Ovary (tissue), 9 donors: ENCODE data around the gene PTX3. TPM values are rescaled to one million over a fixed set of nuclear protein-coding genes. Genes with fewer than 3 reads are reported as not detected.

Source experiments
- DNase-seq, 5 donors: peaks; one replicate each; pipeline ENCODE4 v3.0.0-alpha.2; 2019 to 2020
- H3K27ac ChIP-seq, 2 donors: fragments of 200-600 bp; one replicate each; pipeline versions ENCODE4 v1.5.1 to v1.8.0; 2019 to 2022
- H3K27me3 ChIP-seq: fragments of 200-600 bp; one replicate; pipeline ENCODE4 v1.8.0; 2022
- H3K36me3 ChIP-seq: fragments of 200-600 bp; sonication (generic); one replicate; pipeline ENCODE4 v1.5.1; 2019
- H3K4me1 ChIP-seq: one replicate; pipeline ENCODE4 v1.8.1; 2013; ENCODE audit warnings: mild to moderate bottlenecking, moderate library complexity; ENCODE audit not compliant: insufficient read depth
- H3K4me3 ChIP-seq: fragments of 200-600 bp; sonication (generic); one replicate; pipeline ENCODE4 v1.5.1; 2017
- H3K9me3 ChIP-seq, 2 donors: fragments of 200-600 bp in 1 of 2; sonication (generic) in 1 of 2; one replicate each; pipeline versions ENCODE4 v1.5.1 to v1.8.1; 2013 to 2019; ENCODE audit warnings: mild to moderate bottlenecking in 1 of 2, moderate library complexity in 1 of 2
- CTCF ChIP-seq, 3 donors: fragments of 450-650 bp in 2 of 3; fragments of 200-600 bp in 1 of 3; IDR thresholded peaks; one replicate each; pipeline versions ENCODE4 v1.5.1 to v1.8.0; 2016 to 2022; ENCODE audit warnings: antibody characterized with exemption in 3 of 3, mild to moderate bottlenecking in 1 of 3
- EP300 ChIP-seq: sonication (generic); formaldehyde crosslinking; IDR thresholded peaks from one replicate; pipeline ENCODE4 v1.6.1; 2017; ENCODE audit warnings: antibody characterized with exemption
- POLR2A ChIP-seq: fragments of 450-650 bp; IDR thresholded peaks from one replicate; pipeline ENCODE4 v1.6.1; 2017; ENCODE audit warnings: antibody characterized with exemption, mild to moderate bottlenecking, moderate library complexity
- WGBS, 3 donors: extraction: QIAGEN DNeasy Blood & Tissue Kit in 1 of 3; methylation state at CpG; one replicate each; pipeline versions ENCODE4 v1.1.5 to v1.1.7; 2013 to 2017; 5-methylcytosine and 5-hydroxymethylcytosine counted together
- intact Hi-C, 4 donors: fragments of 100-400 bp; cut with DNase I; formaldehyde crosslinking; loops; one replicate each; pipeline versions ENCODE4 v1.11.0 to v1.15.1; 2022 to 2023
- polyA plus RNA-seq, 2 donors: library from polyadenylated mRNA; stranded (reverse); fragments of 200-250 nt in 1 of 2; fragments of 350-450 nt in 1 of 2; fragmentation: Illumina TruSeq in 1 of 2; extraction: RNeasy Lipid Tissue Mini Kit (QIAGEN cat#74804) in 1 of 2; gene quantifications; one replicate each; pipeline ENCODE4 v1.2.3, GENCODE V29; 2013 to 2014
- total RNA-seq, 7 donors: library from RNA; depleted of rRNA in 2 of 7; stranded (reverse); fragments of >200 nt in 2 of 7; fragmentation: NEBNext Ultra II Directional in 3 of 7; extraction: Animal tissue kit (Norgen Biotek cat#: 25700) in 3 of 7; gene quantifications; one replicate each; pipeline versions ENCODE4 v1.1.0 to v1.2.4, GENCODE V29; 2016 to 2023
- donor health status: DM: no; HTN: no; CAD: no; lungs with moderate emphysema.
- donor health status: DM: no; HTN: no; CAD: no.
- donor health status: Bipolar disorder and iron deficiency.
- donor health status: DM: yes; HTN: yes; CAD: no.
- donor health status: DM: no; HTN: no; CAD: no.
- donor health status: DM: yes; HTN: yes; CAD: no.

The PTX3 gene
- total and polyA plus RNA-seq, 9 donors = 0.61 to 3.0 (median 1.7) TPM; not detected in 1

- TF ChIP-seq CTCF (IDR thresholded peaks at IDR 0.05) (no peak), EP300 (no peak), POLR2A (no peak)
- Histone ChIP-seq H3K27ac (no peak overlapping the region), H3K9me3 (no peaks in the 10 kb centered on the region), H3K4me1 (no peaks in the 10 kb centered on the region), H3K36me3 (no peaks in the 10 kb centered on the region), H3K4me3 (no peak overlapping the region), H3K27me3 (no peaks in the 10 kb centered on the region)
- WGBS, 3 donors = 80 to 92% (median 88%) methylated on average over 1 of the region's 1 CpG
- intact Hi-C loops = no loop called here
- no peak for DNase-seq
Measured at GRCh38 chr3:157463816-157464215, 27.2 kb downstream of the PTX3 start.

DNA sequence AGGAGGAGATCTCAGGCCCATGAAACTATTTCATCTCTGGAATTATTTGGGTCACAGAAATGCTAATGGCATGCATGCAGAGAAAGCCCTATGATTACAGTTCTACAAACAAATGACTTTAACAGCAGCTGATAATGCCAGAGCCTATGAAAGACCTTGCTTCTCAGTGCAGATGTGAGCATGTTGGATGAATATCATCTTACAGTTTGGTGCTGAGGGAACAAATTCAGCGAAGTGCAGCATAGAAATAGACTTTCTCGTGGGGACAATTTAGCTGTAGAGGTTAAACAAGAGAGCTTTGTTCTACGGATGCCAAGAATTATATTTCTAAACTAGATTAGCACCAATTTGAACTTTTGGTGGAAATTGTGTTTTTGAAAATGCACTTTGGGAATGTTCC, 27.7 kb downstream of the PTX3 start:
- Histone ChIP-seq H3K4me1 (no peaks in the 10 kb centered on the region), H3K27me3 (no peaks in the 10 kb centered on the region), H3K4me3 (no peak overlapping the region), H3K36me3 (no peaks in the 10 kb centered on the region), H3K9me3 (no peaks in the 10 kb centered on the region), H3K27ac (no peak overlapping the region)
- 58 to 78% (median 58%) methylated on average over 3 of the region's 3 CpGs for WGBS, 3 donors
- TF ChIP-seq CTCF (IDR thresholded peaks at IDR 0.05) (no peak), EP300 (no peak), POLR2A (no peak)
- intact Hi-C loops = no loop called here
- DNase-seq = no peak

- no peak for DNase-seq
- no peaks in the 10 kb centered on the region for H3K27me3 ChIP-seq
- TF ChIP-seq POLR2A = no peak
- no peak for TF ChIP-seq CTCF (IDR thresholded peaks at IDR 0.05)
- no peak for TF ChIP-seq EP300
- no peak overlapping the region for H3K4me3 ChIP-seq
- H3K4me1 ChIP-seq = no peaks in the 10 kb centered on the region
- no peak overlapping the region for H3K27ac ChIP-seq
- H3K36me3 ChIP-seq = no peaks in the 10 kb centered on the region
- intact Hi-C loops = no loop called here
- WGBS, 3 donors = 24 to 33% (median 24%) methylated on average over 1 of the region's 1 CpG
- no peaks in the 10 kb centered on the region for H3K9me3 ChIP-seq
Measured at GRCh38 chr3:157465741-157466140, 29.1 kb downstream of the PTX3 start.

DNA sequence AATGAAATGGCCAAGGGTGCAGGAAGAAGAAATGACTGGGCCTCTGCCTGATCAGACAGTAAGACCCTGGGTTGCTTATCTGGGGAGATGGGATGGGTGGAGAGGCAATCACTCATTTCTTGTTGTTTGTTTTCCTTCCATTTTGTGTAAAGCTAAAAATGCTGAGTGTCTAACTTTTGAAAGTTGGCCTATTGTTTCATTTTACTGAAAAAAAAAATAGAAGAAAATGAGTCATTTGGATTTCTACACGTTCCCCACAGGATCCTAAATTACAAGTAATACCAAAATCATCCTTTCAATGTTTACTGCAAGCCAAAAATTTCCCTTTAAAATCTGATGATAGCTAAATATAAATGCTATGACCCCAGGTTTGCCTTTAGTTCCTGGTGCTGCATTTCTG, 30.6 kb downstream of the PTX3 start:
- intact Hi-C loops = no loop called here
- Histone ChIP-seq H3K36me3 (no peaks in the 10 kb centered on the region), H3K27ac (no peak overlapping the region), H3K9me3 (no peaks in the 10 kb centered on the region), H3K27me3 (no peaks in the 10 kb centered on the region), H3K4me3 (no peak overlapping the region), H3K4me1 (no peaks in the 10 kb centered on the region)
- WGBS, 3 donors = 3 to 18% (median 9%) methylated on average over 1 of the region's 1 CpG
- DNase-seq = no peak
- TF ChIP-seq CTCF (IDR thresholded peaks at IDR 0.05) = no peak
- TF ChIP-seq EP300 = no peak
- TF ChIP-seq POLR2A = no peak
